Fibroblast of skin of left biceps (primary cell): Measurements from ENCODE around the gene CCDC68.
"Not testable (repeated sequence)": the region's sequence is repeated elsewhere in the genome, so short reads cannot be mapped to it uniquely, and the experiment has no call there.

Source experiments
- DNase-seq, 2 experiments: peaks; one replicate each; pipeline ENCODE4 v3.0.0-alpha.2; 2013; ENCODE audit warnings: low read depth in 2 of 2

Gene CCDC68

GRCh38 chr18:54877076-54877475 lies 82.2 kb downstream of the CCDC68 start:
- DNase-seq: no peak

GRCh38 chr18:54875063-54875462 lies 84.2 kb downstream of the CCDC68 start:
- DNase-seq: no peak

GRCh38 chr18:54873884-54874255 lies 85.4 kb downstream of the CCDC68 start:
- no peak for DNase-seq

DNA sequence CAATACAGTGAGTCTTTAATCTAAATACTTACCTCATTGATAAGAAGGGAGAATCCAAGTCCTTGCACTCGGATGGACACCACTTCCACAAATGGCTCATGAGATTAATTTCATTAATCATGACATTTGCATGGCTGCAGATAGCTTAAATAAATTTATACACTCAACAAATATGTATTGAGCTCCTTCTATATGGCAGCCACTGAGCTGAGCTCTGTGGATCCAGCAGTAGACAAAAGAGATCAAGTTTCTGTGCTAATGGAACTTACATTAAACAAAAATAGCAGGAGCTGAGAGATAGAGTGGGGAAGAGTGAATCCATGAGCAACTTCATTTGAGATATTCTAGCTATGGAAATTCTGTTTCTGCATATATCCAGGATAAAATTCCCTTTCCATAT lies 86.6 kb downstream of the CCDC68 start:
- no peak for DNase-seq

GRCh38 chr18:54871231-54871630 lies 88.0 kb downstream of the CCDC68 start:
- DNase-seq: no peak

DNA sequence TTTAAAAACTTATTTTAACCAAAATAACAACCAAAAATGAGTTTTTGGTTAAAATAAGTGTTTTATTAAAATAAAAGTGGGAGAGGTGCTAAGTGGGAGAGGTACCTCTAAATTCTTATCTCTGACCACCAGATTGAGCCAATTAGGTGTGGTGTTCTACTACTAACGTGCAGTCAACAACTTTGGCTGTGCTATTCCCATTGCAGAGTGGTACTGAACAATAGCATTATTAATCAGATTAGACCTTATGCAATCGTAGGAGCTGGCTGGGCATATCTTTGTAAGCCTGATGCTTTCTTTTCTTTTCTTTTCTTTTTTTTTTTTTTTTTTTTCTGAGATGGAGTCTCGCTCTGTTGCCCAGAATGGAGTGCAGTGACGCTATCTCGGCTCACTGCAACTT lies 92.1 kb downstream of the CCDC68 start:
- no peak for DNase-seq

- no peak for DNase-seq
These were observed 98.3 kb downstream of the CCDC68 start for GRCh38 chr18:54860941-54861340.

DNA sequence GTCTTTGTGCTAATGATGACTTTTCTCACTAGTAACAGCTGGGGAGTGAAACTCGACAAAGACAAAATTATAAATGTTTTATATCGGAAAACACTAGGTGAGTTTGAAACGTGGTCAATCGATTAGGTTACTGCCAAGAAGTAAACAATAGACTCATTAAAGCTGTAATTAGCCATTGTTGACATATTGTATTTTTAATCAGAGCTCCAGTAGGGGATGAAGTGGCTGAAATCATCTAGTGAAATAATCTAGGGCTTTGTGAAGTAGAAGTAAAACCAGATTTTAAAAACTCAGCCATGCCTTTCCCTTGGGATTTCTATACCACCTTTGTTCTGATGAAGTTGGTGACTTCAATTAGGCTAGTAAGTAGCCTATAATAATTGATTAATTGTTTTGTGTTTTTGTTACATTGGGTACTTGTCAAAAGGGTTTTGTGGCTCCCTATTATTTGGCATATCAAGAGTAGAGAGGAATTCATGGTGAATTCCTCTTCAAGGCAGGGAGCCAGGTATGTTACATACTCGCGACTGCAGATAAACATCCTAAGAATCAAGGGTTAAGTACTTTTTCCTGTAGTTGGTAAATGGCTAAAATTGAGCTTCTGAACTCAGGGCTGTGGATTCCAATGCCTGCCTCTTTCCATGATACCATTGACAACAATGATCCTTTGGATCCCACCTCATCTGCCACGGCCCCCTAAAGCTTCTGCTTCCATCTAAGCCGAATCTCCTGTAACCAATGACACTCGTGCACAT lies 99.4 kb downstream of the CCDC68 start:
- no peak for DNase-seq

- DNase-seq: no peak
These were observed 101.8 kb downstream of the CCDC68 start for GRCh38 chr18:54857499-54857898.

DNA sequence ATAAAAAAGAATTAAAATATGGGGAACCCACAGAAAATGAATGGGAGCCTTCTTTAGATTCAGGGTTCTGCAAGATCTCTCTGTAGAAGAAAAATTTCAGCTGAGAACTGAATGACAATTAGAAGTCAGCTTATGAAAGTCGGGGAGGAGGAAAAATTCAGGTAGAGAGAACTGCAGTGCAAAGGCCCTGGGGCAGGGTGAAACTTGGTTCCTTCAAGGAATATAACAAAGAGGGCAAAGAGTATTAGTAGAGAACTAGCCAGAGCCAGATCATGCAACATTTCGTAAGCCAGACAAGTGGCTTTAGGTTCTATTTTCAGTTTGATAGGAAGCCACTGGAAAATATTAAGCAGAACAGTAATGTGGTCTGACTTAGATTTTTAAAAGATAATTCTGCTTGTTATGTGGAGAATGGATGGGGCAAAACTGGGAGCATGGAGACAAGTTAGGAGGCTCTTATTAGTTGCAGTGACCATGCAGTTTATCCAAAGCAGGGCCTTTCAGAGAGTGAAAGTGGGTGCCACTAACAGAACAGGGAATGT lies 103.1 kb downstream of the CCDC68 start:
- no peak for DNase-seq

GRCh38 chr18:54855050-54855449 lies 104.2 kb downstream of the CCDC68 start:
- DNase-seq: not testable (repeated sequence)

DNA sequence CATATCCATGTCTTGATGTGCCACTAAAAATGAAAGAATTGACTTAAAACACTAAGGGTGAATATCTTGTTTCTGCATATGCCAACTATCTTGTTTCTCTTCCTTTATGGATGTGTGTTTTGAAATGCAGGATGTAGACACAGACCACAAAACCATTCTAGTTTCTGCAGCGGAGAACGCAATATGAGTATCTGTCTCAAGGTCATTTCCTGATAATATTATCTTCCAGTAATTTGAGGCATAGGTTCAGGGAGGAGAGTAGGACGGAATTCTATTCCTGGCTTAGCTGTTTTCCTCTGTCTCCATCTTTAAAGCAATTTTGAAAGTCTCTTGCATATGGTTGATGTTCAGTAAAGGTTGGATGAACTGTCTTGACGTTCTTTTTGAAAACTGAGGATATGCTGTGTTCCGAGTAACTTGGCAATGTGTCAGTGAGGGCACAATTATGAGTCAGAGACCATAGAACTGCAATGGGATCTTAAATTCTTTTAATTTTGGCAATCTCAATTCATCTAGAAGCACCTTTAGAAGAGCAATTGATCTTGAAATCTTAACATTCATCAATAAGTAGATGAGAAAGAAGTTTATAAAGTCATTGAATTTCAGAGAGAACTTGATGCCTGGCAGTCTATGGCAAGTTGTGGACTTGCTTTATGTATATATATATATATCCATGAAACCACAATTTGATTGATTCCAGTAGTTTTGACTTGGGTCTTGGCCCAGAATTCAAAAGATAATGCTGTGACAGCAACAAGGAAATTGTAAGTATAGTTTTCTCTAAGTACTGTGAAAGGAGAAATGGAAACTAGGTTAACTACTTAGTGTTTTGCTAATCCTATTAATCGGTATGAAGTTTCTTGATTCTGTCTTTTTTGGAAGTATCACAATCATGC lies 106.2 kb downstream of the CCDC68 start:
- no peak for DNase-seq
